BJ (cell line): ENCODE measurements around the gene RNF114. TPM values are rescaled to one million over a fixed set of nuclear protein-coding genes. Genes with fewer than 3 reads are reported as not detected.
A peak's percentile ranks its signal among the peaks of the same experiment; 100 is the strongest.

Experiments
- CTCF ChIA-PET: fragments of 350-600 bp; formaldehyde crosslinking; extraction: SDS; loops from one replicate; lab custom pipeline; 2021; ENCODE audit warnings: antibody characterized with exemption, inconsistent platforms; lab: Yijun Ruan, JAX
- POLR2A ChIA-PET: fragments of 300-600 bp; sonication (Branson Sonifier 250); formaldehyde crosslinking; extraction: SDS; loops from one replicate; lab custom pipeline; 2021; ENCODE audit warnings: antibody characterized with exemption; lab: Charles Lee
- DNase-seq: peaks from one replicate; pipeline ENCODE4 v3.0.0-alpha.2; 2011; ENCODE audit warnings: low read depth
- H3K27me3 ChIP-seq: 2 replicates; pipeline ENCODE4 v1.6.0; 2011; ENCODE audit warnings: low read length; ENCODE audit not compliant: control insufficient read depth, insufficient read depth
- H3K36me3 ChIP-seq: 2 replicates; pipeline ENCODE4 v1.5.1; 2011; ENCODE audit warnings: low read length; ENCODE audit not compliant: control insufficient read depth, insufficient read depth
- H3K4me3 ChIP-seq: 2 replicates; pipeline ENCODE4 v1.5.1; 2011; ENCODE audit warnings: low read depth, mild to moderate bottlenecking, control low read depth, low read length
- CTCF ChIP-seq: IDR thresholded peaks from 2 replicates; pipeline ENCODE4 v1.5.1; 2011; ENCODE audit warnings: low read depth, mild to moderate bottlenecking, control low read depth, inconsistent platforms, low read length, moderate library complexity; ENCODE audit not compliant: insufficient read depth
- polyA plus RNA-seq: library from polyadenylated mRNA; depleted of rRNA; stranded (reverse); fragments of >200 nt; gene quantifications from 2 replicates; pipeline ENCODE4 v1.2.3, GENCODE V29; 2011

Gene RNF114
- polyA plus RNA-seq, 1 experiment: 53.6 TPM

- no peak for DNase-seq
Observed at GRCh38 chr20:49909499-49910339, 26.5 kb upstream of the RNF114 start.

GRCh38 chr20:49910340-49910706 is 25.9 kb upstream of the RNF114 start:
- POLR2A ChIA-PET: no interaction called here

More at GRCh38 chr20:49909499-49910339, 26.5 kb upstream of the RNF114 start:
- peaks cover 36% of the 10 kb centered on the region for H3K36me3 ChIP-seq
- H3K27me3 ChIP-seq: no peaks in the 10 kb centered on the region
- CTCF ChIA-PET: interaction anchor here (0.6 to 1.3 kb wide), 3 partner anchors 8 to 21 kb away, joined by 3 read pairs; no protein-coding TSS in a partner anchor
- no peak for TF ChIP-seq CTCF
- no peak overlapping the region for H3K4me3 ChIP-seq
- POLR2A ChIA-PET: no interaction called here

GRCh38 chr20:49913399-49914047 is 22.7 kb upstream of the RNF114 start:
- ChIA-PET CTCF (no interaction called here), POLR2A (no interaction called here)
- H3K36me3 ChIP-seq: peaks cover 8% of the 10 kb centered on the region
- no peaks in the 10 kb centered on the region for H3K27me3 ChIP-seq
- H3K4me3 ChIP-seq: no peak overlapping the region
- DNase-seq: no peak
- TF ChIP-seq CTCF: no peak

More at GRCh38 chr20:49910340-49910706, 25.9 kb upstream of the RNF114 start:
- Histone ChIP-seq H3K4me3 (no peak overlapping the region), H3K27me3 (no peaks in the 10 kb centered on the region), H3K36me3 (peaks cover 30% of the 10 kb centered on the region)
- TF ChIP-seq CTCF: no peak
- DNase-seq: no peak
- CTCF ChIA-PET: interaction anchor here (0.6 to 2.5 kb wide), 3 partner anchors 9 to 23 kb away, joined by 3 to 9 read pairs (median 3); no protein-coding TSS in a partner anchor

DNA sequence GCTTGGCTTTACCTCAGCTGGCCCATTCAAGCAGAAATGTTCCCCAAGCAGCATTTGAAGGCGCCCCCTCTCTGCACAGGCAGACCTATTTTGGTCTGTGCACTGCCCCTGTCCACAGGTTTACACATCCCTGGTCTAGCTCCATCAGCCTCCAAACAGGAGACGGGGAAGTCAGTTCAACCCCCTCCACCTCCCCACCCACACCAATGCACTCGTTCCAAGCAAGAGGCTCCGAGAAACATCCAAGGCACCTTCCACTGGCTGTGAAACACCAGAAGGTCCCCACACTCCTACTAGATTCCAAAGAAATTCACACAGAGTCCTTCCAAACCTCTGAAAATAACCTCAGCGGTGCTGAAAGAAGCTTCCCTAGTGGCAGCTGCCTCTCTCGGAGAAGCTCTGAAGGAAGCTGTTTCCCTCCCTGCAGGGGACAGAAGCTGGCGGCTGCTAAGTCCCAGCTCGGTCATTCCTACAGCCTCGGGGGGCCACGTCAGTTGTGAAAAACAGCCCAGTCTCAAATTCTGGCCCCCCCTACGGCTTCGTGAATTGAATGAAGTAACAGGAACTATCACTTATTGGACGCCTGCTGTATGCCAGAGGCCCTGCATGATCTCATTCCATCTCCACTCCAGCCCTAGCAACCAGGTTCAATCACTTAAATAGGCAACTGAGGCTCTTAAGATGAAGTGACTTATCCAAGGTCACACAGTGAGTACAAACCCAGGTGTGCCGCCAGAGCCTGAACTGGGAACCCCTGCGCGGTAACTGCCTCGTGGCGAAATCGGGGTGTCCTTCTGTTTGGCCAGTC is 21.7 kb upstream of the RNF114 start:
- no peak for DNase-seq
- ChIA-PET POLR2A (interaction anchor here (0.6 kb wide), 1 partner anchor 162 kb away, joined by 6 read pairs; no protein-coding TSS in a partner anchor), CTCF (interaction anchor here (1.5 kb wide), 1 partner anchor 13 kb away, joined by 5 read pairs; no protein-coding TSS in a partner anchor)
- Histone ChIP-seq H3K4me3 (peak overlapping the region; percentile 79), H3K36me3 (peaks cover 4% of the 10 kb centered on the region), H3K27me3 (no peaks in the 10 kb centered on the region)
- TF ChIP-seq CTCF: no peak
